IMR-90 (cell line): ENCODE data around the gene MTUS2. TPM values are rescaled to one million over a fixed set of nuclear protein-coding genes. Genes with fewer than 3 reads are reported as not detected.

Source experiments
- ATAC-seq: fragments of 200-7000 bp; cut with Tn5 transposase; 2 replicates; pipeline ENCODE4 v1.9.1; 2020; ENCODE audit warnings: low read depth, mild to moderate bottlenecking, moderate library complexity
- BruUV-seq: library from RNA; stranded (reverse); fragments of 400-500 nt; replicated peaks from 2 replicates; lab custom pipeline; 2021; lab: Mats Ljungman, UMichigan
- CTCF ChIA-PET: fragments of 300-600 bp; formaldehyde crosslinking; extraction: SDS; loops from one replicate; lab custom pipeline; 2021; ENCODE audit warnings: antibody characterized with exemption; lab: Yijun Ruan, JAX
- POLR2A ChIA-PET: fragments of 300-600 bp; sonication (Branson Sonifier 250); formaldehyde crosslinking; loops from one replicate; lab custom pipeline; 2022; ENCODE audit warnings: antibody characterized with exemption; ENCODE audit not compliant: unreplicated experiment; lab: Charles Lee
- DNase-seq: peaks from one replicate; pipeline ENCODE4 v3.0.0; 2013
- H2AFZ ChIP-seq: replicated peaks from 2 replicates; pipeline ENCODE3; 2013; ENCODE audit warnings: low read length, mild to moderate bottlenecking; ENCODE audit not compliant: poor library complexity
- H2AK5ac ChIP-seq: 2 replicates; pipeline ENCODE4 v1.6.1; 2013; ENCODE audit warnings: low read depth, low read length, inconsistent platforms
- H2AK9ac ChIP-seq: replicated peaks from 2 replicates; pipeline ENCODE3; 2013; ENCODE audit warnings: mild to moderate bottlenecking, low read depth, low read length, moderate library complexity; ENCODE audit not compliant: poor library complexity
- H2BK120ac ChIP-seq: 2 replicates; pipeline ENCODE4 v1.6.1; 2013; ENCODE audit warnings: low read depth, low read length, inconsistent platforms
- H2BK15ac ChIP-seq: 3 replicates; pipeline ENCODE4 v1.6.1; 2013; ENCODE audit warnings: low read depth, low read length, inconsistent platforms
- H2BK20ac ChIP-seq: 2 replicates; pipeline ENCODE4 v1.6.1; 2013; ENCODE audit warnings: low read depth, mild to moderate bottlenecking, inconsistent platforms, low read length, moderate library complexity
- H2BK5ac ChIP-seq: 2 replicates; pipeline ENCODE4 v1.6.1; 2013; ENCODE audit warnings: mild to moderate bottlenecking, low read depth, low read length, inconsistent platforms; ENCODE audit not compliant: poor library complexity, severe bottlenecking
- H3K14ac ChIP-seq: replicated peaks from 2 replicates; pipeline ENCODE4 v1.6.1; 2013; ENCODE audit warnings: low read depth, low read length, inconsistent platforms
- H3K18ac ChIP-seq: 2 replicates; pipeline ENCODE4 v1.6.1; 2013; ENCODE audit warnings: low read depth, low read length, control low read depth
- H3K23ac ChIP-seq: 2 replicates; pipeline ENCODE4 v1.6.1; 2013; ENCODE audit warnings: low read depth, low read length, inconsistent platforms
- H3K27ac ChIP-seq: 2 replicates; pipeline ENCODE4 v1.5.1; 2013; ENCODE audit warnings: mild to moderate bottlenecking, control low read depth, low read length; ENCODE audit not compliant: insufficient read depth
- H3K27me3 ChIP-seq: 2 replicates; pipeline ENCODE4 v1.6.1; 2013; ENCODE audit warnings: low read length; ENCODE audit not compliant: control insufficient read depth, insufficient read depth
- H3K36me3 ChIP-seq: 2 replicates; pipeline ENCODE4 v1.6.1; 2013; ENCODE audit warnings: low read length, mixed read lengths; ENCODE audit not compliant: control insufficient read depth, insufficient read depth
- H3K4ac ChIP-seq: 2 replicates; pipeline ENCODE4 v1.6.1; 2013; ENCODE audit warnings: low read depth, low read length, inconsistent platforms
- H3K4me1 ChIP-seq: 2 replicates; pipeline ENCODE4 v1.6.1; 2013; ENCODE audit warnings: low read length, mixed read lengths; ENCODE audit not compliant: control insufficient read depth, insufficient read depth
- H3K4me2 ChIP-seq: 2 replicates; pipeline ENCODE4 v1.6.1; 2013; ENCODE audit warnings: low read depth, mild to moderate bottlenecking, control low read depth, low read length, moderate library complexity
- H3K4me3 ChIP-seq: 2 replicates; pipeline ENCODE4 v1.5.1; 2013; ENCODE audit warnings: low read depth, mild to moderate bottlenecking, control low read depth, low read length, moderate library complexity; ENCODE audit not compliant: insufficient read depth
- H3K56ac ChIP-seq: 2 replicates; pipeline ENCODE4 v1.6.1; 2013; ENCODE audit warnings: low read length, inconsistent platforms; ENCODE audit not compliant: insufficient read depth; ENCODE audit errors: extremely low read depth
- H3K79me1 ChIP-seq, 2 experiments: 2 replicates each; pipeline ENCODE4 v1.6.1; 2013; ENCODE audit warnings: low read length in 2 of 2, inconsistent platforms in 1 of 2, low read depth in 1 of 2
- H3K9ac ChIP-seq: 2 replicates; pipeline ENCODE4 v1.6.1; 2013; ENCODE audit warnings: low read depth, low read length, control low read depth
- H3K9me1 ChIP-seq: 2 replicates; pipeline ENCODE4 v1.6.1; 2013; ENCODE audit warnings: low read length, inconsistent platforms; ENCODE audit not compliant: insufficient read depth
- H3K9me3 ChIP-seq: 2 replicates; pipeline ENCODE4 v1.6.1; 2013; ENCODE audit warnings: low read length; ENCODE audit not compliant: control insufficient read depth, insufficient read depth
- H4K20me1 ChIP-seq: 2 replicates; pipeline ENCODE4 v1.6.1; 2013; ENCODE audit warnings: low read length, inconsistent platforms; ENCODE audit not compliant: insufficient read depth
- H4K5ac ChIP-seq: 2 replicates; pipeline ENCODE4 v1.6.1; 2013; ENCODE audit warnings: mild to moderate bottlenecking, low read depth, low read length, control low read depth
- H4K8ac ChIP-seq, 2 experiments: 2 replicates each; pipeline ENCODE4 v1.6.1; 2013; ENCODE audit warnings: low read depth in 2 of 2, low read length in 2 of 2, control low read depth in 1 of 2, inconsistent platforms in 1 of 2
- H4K91ac ChIP-seq: 2 replicates; pipeline ENCODE4 v1.6.1; 2013; ENCODE audit warnings: low read depth, low read length, inconsistent platforms; ENCODE audit not compliant: insufficient read depth
- BHLHE40 ChIP-seq: fragments of 150-350 bp; IDR thresholded peaks from 2 replicates; pipeline ENCODE4 v1.6.1; 2016; ENCODE audit warnings: mild to moderate bottlenecking, low read depth, low read length
- CTCF ChIP-seq: conservative IDR thresholded peaks from 2 replicates; pipeline ENCODE4 v1.5.1; 2012; ENCODE audit warnings: mild to moderate bottlenecking, low read depth, low read length, improper control_type of control experiment
- FOS ChIP-seq: fragments of 150-350 bp; IDR thresholded peaks from 2 replicates; pipeline ENCODE4 v1.6.1; 2016; ENCODE audit warnings: low read depth, low read length
- MAFK ChIP-seq: IDR thresholded peaks from 2 replicates; pipeline ENCODE4 v1.6.1; 2012; ENCODE audit warnings: low read depth, low read length, improper control_type of control experiment
- MXI1 ChIP-seq: IDR thresholded peaks from 2 replicates; pipeline ENCODE4 v1.6.1; 2012; ENCODE audit warnings: low read depth, mild to moderate bottlenecking, low read length, moderate library complexity, borderline replicate concordance
- NFE2L2 ChIP-seq: fragments of 150-350 bp; IDR thresholded peaks from 2 replicates; pipeline ENCODE4 v1.6.1; 2016; ENCODE audit warnings: low read depth, mild to moderate bottlenecking, low read length
- RAD21 ChIP-seq: IDR thresholded peaks from 2 replicates; pipeline ENCODE4 v1.6.1; 2012; ENCODE audit warnings: low read length, improper control_type of control experiment
- RCOR1 ChIP-seq: IDR thresholded peaks from 2 replicates; pipeline ENCODE4 v1.6.1; 2012; ENCODE audit warnings: mild to moderate bottlenecking, low read length, improper control_type of control experiment; ENCODE audit not compliant: insufficient replicate concordance
- WGBS, 2 experiments: methylation state at CpG; one replicate each; pipeline versions ENCODE4 v1.1.5 to v1.1.7; 2013; ENCODE audit warnings: missing lambda C conversion rate in 2 of 2; ENCODE audit not compliant: insufficient read length in 1 of 2; ENCODE audit errors: extremely low coverage in 2 of 2; 5-methylcytosine and 5-hydroxymethylcytosine counted together
- dilution Hi-C: fragments of 300-500 bp; cut with HindIII; formaldehyde crosslinking; loops from one replicate; pipeline ENCODE4 v1.14.3; 2018; ENCODE audit warnings: low sequenced_read_pairs; ENCODE audit not compliant: unreplicated experiment
- in situ Hi-C: fragments of 300-500 bp; cut with MboI; formaldehyde crosslinking; loops from 3 replicates; pipeline ENCODE4 v1.14.3; 2019; ENCODE audit warnings: low sequenced_read_pairs, inconsistent platforms, mixed read lengths
- intact Hi-C: fragments of 100-400 bp; cut with micrococcal nuclease; formaldehyde crosslinking; loops from 2 replicates; pipeline ENCODE4 v1.10.0; 2022
- polyA plus RNA-seq, 3 experiments: library from polyadenylated mRNA; depleted of rRNA; stranded (reverse); fragments of >200 nt; gene quantifications; 2 replicates each; pipeline ENCODE4 v1.2.3, GENCODE V29; 2012; ENCODE audit warnings: low replicate concordance in 1 of 3
- total RNA-seq: library from RNA; depleted of rRNA; stranded (reverse); fragments of >200 nt; gene quantifications from 2 replicates; pipeline ENCODE4 v1.2.3, GENCODE V29; 2012
- TF ChIP-seq, protein P1 (sequence below): fragments of 150-350 bp; IDR thresholded peaks from 2 replicates; pipeline ENCODE4 v1.6.1; 2017; ENCODE audit warnings: mild to moderate bottlenecking, antibody characterized with exemption, low read length, low read depth
- TF ChIP-seq, protein P2 (sequence below): fragments of 150-350 bp; IDR thresholded peaks from 2 replicates; pipeline ENCODE4 v1.6.1; 2016; ENCODE audit warnings: low read depth, mild to moderate bottlenecking, low read length, moderate library complexity, borderline replicate concordance

MTUS2 gene
- total and polyA plus RNA-seq, 2 of the 4 experiments (the other 2 are of a cell fraction), result under 0.01 to 0.02 TPM

- Histone ChIP-seq H3K18ac (no peak overlapping the region), H3K4me2 (no peak overlapping the region), H3K4me3 (no peak overlapping the region), H3K4ac (no peak overlapping the region), H4K5ac (no peak overlapping the region), H3K9me3 (peaks cover 16% of the 10 kb centered on the region), H3K27ac (no peak overlapping the region), H3K14ac (no peak overlapping the region), H2AK5ac (no peak overlapping the region), H3K9ac (no peak overlapping the region), H2BK120ac (no peak overlapping the region), H2BK20ac (no peak overlapping the region), H2AFZ (no peak overlapping the region), H3K36me3 (no peaks in the 10 kb centered on the region), H4K8ac (no peak overlapping the region), H3K9me1 (no peaks in the 10 kb centered on the region), H2BK15ac (no peak overlapping the region), H4K91ac (no peak overlapping the region), H4K20me1 (no peaks in the 10 kb centered on the region), H3K23ac (no peak overlapping the region), H3K4me1 (no peaks in the 10 kb centered on the region), H3K79me1 (no peaks in the 10 kb centered on the region), H2AK9ac (no peak overlapping the region), H3K56ac (no peak overlapping the region), H2BK5ac (no peak overlapping the region), H3K27me3 (no peaks in the 10 kb centered on the region)
- POLR2A ChIA-PET, result no interaction called here
- no peak for DNase-seq
- dilution Hi-C loops, result no loop called here
- CTCF ChIA-PET, result no interaction called here
- WGBS, 2 experiments, result no CpG with 5 or more reads among the region's 5 CpGs
- no TSS peak for BruUV-seq
- TF ChIP-seq, protein P1, sequence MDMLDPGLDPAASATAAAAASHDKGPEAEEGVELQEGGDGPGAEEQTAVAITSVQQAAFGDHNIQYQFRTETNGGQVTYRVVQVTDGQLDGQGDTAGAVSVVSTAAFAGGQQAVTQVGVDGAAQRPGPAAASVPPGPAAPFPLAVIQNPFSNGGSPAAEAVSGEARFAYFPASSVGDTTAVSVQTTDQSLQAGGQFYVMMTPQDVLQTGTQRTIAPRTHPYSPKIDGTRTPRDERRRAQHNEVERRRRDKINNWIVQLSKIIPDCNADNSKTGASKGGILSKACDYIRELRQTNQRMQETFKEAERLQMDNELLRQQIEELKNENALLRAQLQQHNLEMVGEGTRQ, result no peak
- TF ChIP-seq RAD21, result no peak
- TF ChIP-seq NFE2L2, result no peak
- no peak for TF ChIP-seq BHLHE40
- no peak for TF ChIP-seq CTCF
- no peak for TF ChIP-seq RCOR1
- TF ChIP-seq FOS, result no peak
- TF ChIP-seq MAFK, result no peak
- TF ChIP-seq MXI1, result no peak
- TF ChIP-seq, protein P2, sequence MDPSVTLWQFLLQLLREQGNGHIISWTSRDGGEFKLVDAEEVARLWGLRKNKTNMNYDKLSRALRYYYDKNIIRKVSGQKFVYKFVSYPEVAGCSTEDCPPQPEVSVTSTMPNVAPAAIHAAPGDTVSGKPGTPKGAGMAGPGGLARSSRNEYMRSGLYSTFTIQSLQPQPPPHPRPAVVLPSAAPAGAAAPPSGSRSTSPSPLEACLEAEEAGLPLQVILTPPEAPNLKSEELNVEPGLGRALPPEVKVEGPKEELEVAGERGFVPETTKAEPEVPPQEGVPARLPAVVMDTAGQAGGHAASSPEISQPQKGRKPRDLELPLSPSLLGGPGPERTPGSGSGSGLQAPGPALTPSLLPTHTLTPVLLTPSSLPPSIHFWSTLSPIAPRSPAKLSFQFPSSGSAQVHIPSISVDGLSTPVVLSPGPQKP, result no peak
- ATAC-seq, result no peak
- in situ Hi-C loops, result no loop called here
- intact Hi-C loops, result no loop called here
Observed at GRCh38 chr13:29222458-29222857, 402.3 kb downstream of the MTUS2 start.
